RPMI7951 (cell line): Measurements from ENCODE around the gene DCAF7. TPM values are rescaled to one million over a fixed set of nuclear protein-coding genes. Genes with fewer than 3 reads are reported as not detected.
A peak's percentile ranks its signal among the peaks of the same experiment; 100 is the strongest.

Experiments
- DNase-seq: peaks from one replicate; pipeline ENCODE4 v3.0.0-alpha.2; 2012; ENCODE audit warnings: low read depth
- total RNA-seq: library from RNA; depleted of rRNA; stranded (reverse); fragments of >200 nt; shearing (Covaris generic); gene quantifications from 2 replicates; pipeline ENCODE4 v1.2.3, GENCODE V29; 2014; rRNA removed

The DCAF7 gene, protein sequence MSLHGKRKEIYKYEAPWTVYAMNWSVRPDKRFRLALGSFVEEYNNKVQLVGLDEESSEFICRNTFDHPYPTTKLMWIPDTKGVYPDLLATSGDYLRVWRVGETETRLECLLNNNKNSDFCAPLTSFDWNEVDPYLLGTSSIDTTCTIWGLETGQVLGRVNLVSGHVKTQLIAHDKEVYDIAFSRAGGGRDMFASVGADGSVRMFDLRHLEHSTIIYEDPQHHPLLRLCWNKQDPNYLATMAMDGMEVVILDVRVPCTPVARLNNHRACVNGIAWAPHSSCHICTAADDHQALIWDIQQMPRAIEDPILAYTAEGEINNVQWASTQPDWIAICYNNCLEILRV
- 20.7 and 22.2 TPM in 2 replicates for total RNA-seq

DNA sequence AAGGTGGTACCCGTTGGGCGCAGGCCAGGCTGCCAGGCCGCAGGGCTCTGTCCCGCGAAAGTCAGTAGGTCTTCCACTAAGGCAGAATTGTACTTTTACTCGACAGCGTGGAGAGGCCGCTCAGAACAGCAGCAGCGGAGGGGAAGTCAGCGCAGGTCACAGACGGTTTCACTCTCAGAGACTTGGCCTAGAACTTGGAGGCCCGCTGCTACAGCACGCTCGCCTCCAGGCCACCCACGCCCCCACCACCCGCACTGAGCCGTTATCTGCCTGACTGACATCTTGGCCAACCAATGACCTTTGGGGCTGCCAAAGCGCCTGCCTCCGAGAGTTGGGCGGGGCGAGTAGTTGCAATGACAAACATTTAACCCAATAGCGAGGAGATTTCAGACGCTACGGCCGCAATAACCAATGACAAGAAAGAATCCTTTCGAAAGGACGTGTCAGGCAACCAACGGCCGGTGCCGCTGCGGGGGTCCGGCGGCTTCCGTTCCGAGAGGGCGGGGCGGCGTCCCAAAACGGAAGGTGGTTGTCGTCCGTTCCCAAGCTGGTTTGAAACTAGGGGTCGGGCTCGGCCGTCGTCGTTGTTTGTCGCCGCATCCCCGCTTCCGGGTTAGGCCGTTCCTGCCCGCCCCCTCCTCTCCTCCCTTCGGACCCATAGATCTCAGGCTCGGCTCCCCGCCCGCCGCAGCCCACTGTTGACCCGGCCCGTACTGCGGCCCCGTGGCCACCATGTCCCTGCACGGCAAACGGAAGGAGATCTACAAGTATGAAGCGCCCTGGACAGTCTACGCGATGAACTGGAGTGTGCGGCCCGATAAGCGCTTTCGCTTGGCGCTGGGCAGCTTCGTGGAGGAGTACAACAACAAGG is at the start of gene DCAF7:
Gene DCAF7, plus strand, starts transcription at position 532 of the 871 bp plus-strand sequence. Its CDS starts 201 bp downstream, at position 733.
- peak; percentile 99 for DNase-seq

DNA sequence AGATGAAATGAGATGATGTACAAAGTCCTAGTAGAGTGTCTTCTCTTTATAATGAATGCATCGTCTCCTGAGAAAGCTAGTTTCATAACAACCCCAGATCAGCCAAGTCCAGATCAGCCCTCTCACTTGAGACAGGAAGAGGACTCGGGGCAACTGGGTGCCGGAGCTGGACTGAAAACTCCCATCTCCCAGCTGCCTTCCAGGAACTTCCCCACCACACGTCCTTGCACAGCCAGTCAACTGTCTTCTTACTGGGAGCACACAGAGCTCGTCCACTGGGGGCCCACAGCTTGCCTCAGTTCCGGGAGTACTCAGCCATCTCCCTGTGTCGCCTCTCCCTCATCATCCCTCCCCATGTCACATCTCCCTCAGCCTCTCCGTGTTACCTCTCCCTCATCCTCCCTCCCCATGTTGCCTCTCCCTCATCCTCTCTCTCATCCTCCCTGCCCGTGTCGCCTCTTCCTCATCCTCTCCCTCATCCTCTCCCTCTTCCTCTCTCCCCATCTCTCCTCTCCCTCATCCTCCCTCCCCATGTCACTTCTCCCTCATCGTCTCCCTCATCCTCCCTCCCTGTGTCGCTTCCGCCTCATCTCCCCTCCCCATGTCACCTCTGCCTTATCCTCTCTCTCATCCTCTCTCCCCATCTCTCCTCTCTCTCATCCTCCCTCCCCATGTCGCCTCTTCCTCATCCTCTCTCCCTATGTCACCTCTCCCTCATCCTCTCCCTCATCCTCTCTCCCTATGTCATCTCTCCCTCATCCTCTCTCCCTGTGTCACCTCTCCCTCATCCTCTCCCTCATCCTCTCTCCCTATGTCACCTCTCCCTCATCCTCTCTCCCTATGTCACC is 49.5 kb upstream of the DCAF7 start:
- DNase-seq: no peak

- no peak for DNase-seq
These were observed 47.0 kb upstream of the DCAF7 start for GRCh38 chr17:63503341-63503705.

- DNase-seq: no peak
These were observed 46.0 kb upstream of the DCAF7 start for GRCh38 chr17:63504261-63504660.

DNA sequence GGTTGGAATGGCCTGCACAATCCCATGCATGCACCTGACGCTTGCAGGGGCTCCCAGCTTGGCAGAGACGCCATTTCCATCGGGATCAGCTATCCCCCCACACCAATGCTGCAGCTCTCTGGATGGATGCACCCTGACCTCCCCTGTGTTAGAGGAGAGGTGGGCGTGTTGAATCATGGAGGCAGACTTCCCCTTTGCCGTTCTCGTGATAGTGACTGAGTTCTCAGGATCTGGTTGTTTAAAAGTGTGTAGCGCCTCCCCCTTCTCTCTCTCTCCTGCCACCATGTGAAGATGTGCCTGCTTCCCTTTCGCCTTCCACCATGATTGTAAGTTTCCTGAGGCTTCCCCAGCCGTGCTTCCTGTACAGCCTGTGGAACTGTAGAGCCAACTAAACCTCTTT is 44.9 kb upstream of the DCAF7 start:
- DNase-seq: no peak

DNA sequence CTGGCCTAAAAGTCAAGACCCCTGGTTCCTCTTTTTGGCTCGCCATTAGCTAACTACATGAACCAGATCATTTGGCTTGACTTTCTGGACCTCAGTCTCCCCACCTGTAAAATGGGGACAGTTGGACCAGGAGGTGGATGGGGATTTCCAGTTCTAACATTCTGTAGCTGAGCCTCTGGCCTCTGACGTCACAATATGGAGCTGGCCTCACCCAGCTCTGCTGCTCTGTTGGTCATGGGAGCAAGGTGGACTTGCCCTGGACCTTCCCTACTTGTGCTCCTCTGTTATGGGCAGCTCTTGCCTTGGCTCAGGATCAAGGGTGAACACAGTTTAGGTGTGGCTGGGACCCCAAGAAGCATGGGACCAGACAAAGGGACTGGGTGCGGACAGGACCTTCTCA is 43.6 kb upstream of the DCAF7 start:
- DNase-seq: no peak

DNA sequence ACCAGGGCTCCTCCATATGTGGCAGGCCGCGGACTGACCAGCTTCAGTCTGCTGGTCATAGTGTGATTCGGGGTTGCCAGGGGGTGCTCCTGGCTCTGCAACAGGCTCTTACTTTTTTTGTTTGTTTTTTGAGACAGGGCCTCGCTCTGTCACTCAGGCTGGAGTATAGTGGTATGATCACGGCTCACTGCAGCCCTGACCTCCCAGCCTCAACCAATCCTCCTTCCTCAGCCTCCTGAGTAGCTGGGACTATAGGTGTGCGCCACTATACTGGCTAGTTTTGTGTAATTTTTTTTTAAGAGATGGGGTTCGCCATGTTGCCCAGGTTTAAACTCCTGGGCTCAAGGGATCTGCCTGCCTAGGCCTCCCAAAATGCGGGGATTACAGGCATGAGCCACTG is 38.9 kb upstream of the DCAF7 start:
- DNase-seq: no peak

DNA sequence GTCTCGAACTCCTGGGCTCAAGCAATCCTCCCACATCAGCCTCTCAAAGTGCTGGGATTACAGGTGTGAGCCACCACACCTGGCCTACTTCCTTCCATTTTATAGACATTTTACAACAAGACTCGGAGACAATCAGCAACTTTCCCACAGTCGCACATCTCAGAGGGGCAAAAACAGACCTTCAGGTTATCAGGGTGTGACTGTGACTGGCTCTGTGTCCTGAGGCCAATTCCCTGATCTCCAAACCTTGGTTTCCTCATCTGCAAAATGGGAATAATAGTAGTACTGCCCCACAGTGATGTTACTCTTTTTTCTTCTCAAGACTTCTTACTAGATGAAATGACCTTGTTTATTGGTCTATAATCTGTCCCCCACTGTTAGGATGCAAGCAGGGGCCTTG is 37.9 kb upstream of the DCAF7 start:
- DNase-seq: no peak

GRCh38 chr17:63512896-63513644 is 37.2 kb upstream of the DCAF7 start:
- no peak for DNase-seq

DNA sequence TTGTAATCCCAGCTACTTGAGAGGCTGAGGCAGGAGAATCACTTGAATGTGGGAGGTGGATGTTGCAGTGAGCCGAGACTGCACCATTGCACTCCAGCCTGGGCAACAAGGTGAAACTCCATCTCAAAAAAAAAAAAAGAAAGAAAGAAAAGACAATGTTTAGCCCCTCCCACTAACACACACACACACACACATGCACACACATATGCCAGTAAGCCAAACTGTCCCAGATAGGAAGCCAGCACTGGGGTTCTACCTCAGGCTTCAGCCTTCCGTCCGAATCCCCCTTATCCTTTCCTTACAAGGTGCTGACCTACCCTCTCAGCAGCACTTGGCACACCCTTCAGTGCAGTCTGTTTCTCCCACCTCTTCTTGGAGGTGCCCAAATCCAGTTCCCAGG is 35.8 kb upstream of the DCAF7 start:
- DNase-seq: no peak

- no peak for DNase-seq
These were observed 35.3 kb upstream of the DCAF7 start for GRCh38 chr17:63514974-63515373.

- DNase-seq: no peak
These were observed 34.9 kb upstream of the DCAF7 start for GRCh38 chr17:63515426-63515825.

GRCh38 chr17:63516910-63517824 is 33.1 kb upstream of the DCAF7 start:
- peak; percentile 61 for DNase-seq

DNA sequence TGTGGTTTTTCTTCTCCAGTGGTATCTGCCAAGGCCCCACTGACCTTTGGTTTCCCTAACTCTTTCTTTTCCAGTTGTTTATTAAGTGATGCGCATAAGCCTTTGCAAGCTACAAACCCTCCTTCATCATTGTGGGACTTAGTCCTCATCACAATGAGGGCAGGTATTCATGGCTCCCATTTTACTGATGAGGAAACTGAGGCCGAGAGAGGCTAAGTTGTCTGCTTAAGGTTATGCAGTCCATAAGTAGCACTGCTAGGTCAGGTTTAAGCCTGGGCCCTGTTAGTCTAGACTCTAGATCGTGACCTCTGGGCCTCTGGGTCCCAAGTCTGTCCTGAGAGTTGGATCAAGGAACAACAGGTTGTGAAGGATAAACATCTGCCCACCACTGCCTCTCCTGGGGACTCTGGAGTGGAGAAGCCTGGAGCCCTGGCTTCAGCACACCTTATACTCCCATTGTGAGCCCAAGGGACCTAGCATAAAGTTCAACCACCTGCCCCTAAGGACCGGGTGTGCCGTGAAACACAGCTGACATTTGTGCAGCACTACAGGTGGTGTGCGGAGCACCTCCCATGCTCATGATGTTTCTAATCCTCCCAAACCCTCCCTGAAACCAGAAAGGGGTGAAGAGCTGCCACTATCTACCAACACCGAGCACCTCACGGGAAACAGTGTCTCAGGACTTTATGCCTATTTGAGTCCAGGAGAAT is 32.3 kb upstream of the DCAF7 start:
- DNase-seq: no peak

- no peak for DNase-seq
These were observed 31.0 kb upstream of the DCAF7 start for GRCh38 chr17:63519116-63519881.

DNA sequence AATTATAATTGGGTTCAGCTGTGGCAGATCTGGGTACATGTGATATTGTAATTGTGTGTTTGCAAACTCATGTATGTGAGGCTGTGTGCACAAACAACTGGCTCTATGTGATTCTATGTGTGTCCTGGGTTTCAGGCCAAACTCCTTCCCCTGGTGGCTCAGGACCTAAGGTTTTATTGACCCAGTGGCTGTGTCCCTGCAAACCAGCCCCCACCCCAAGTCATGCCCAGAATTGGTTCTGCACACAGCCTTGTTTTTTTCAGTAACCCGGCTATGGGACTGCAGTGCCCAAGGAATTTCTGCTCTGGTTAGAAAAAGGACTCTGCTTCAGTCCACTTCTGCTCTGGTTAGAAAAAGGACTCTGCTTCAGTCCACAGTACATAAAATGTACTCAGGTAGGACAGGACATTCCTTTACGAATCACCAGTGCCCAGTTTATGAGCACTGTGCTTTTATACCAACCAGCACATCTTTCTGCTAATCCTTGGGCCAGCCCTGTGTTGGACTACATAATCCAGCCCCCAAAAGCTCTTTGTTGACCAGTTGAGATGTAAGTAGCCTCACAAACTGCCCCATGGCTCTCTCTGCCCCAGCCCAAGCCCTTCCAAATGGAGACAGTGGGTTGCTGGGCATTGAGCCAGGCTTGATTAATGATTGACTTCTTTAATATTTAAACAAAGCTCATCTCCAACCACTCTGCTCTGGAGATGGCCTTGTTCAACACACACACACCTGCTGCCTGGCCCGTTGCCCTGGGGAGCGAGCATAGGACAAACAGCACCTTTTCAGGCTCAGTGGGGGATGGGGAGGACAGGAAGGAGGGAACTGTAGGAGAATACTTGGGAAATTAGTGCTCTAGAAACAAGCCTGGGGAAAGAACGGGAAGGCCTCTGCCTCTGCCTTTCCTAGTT is 30.1 kb upstream of the DCAF7 start:
- no peak for DNase-seq

DNA sequence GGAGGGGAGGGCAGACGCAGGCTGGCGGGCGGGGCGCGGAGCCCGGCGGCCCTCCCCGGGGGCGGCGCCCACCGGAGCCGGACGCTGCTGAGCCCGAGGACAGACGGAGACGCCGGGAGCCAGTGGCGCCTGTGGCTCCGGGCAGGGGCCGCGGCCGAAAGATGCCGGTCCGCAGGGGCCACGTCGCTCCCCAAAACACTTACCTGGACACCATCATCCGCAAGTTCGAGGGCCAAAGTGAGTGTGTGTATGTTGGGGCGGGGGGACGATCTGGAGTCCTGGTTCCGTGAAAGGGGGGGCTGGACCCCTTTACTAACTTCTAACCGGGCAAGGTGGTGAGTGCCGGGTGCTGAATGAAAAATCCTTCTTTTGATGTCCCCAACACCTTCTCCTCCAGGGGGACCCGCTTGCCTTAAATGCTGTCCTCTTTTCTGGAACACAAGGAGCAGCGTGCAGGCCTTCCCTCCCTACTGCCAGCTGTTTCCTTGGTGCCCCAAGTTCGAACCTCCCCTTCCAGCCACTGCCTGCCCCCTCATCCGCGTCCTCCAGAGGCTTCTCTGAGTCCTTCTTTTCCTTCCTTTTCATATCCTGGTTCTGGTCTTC is 26.9 kb upstream of the DCAF7 start, which contains the start of gene KCNH6:
Gene KCNH6, plus strand, starts transcription at position 106 of the 603 bp plus-strand sequence. Its CDS starts 56 bp downstream, at position 162.
- DNase-seq: no peak
